GM19043 (cell line): Measurements from ENCODE around the gene TMEM181.
"Not testable (repeated sequence)": the region's sequence is repeated elsewhere in the genome, so short reads cannot be mapped to it uniquely, and the experiment has no call there.

ENCODE experiments used
- ATAC-seq: cut with Tn5 transposase; IDR thresholded peaks from one replicate; pipeline ENCODE4 v1.9.1; 2021; ENCODE audit warnings: low read depth; ENCODE audit not compliant: unreplicated experiment

TMEM181 gene

DNA sequence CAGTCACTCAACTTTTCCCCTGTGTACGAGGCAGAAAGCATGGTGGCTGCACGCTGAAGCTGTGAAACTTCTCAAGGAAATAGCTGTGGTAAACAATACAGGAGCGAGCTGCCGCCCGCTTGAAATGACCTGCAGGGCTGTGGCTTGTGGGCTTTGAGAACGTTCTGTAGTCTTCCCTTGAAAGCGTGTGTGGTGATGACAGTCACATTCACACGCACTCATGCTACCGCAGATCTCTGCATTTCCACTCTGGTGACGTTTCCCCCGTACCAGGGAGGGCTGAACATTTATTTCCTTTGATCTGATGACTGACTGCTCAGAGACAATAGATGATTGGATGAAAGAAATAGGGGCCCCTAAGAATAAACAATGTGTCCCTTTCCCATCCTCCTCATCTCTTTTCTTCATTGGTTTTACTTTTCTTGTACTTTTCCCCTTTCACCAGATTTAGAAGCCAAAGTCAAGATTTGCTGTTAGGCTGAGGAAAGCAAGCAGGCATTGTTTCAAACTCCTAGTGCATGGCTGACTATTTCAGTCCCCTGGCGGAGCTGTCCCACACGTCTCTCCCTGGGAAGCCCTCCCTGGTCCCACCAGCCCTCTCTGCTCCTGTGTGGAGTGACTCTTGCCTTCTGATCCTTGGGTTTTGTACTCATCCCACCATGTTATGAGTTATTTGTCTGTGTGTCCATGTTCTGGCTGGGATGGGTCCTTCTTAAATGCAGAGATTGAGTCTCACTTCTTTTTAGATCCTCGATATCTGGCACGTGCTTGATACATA is 93.9 kb downstream of the TMEM181 start:
- ATAC-seq = peak; percentile 48

DNA sequence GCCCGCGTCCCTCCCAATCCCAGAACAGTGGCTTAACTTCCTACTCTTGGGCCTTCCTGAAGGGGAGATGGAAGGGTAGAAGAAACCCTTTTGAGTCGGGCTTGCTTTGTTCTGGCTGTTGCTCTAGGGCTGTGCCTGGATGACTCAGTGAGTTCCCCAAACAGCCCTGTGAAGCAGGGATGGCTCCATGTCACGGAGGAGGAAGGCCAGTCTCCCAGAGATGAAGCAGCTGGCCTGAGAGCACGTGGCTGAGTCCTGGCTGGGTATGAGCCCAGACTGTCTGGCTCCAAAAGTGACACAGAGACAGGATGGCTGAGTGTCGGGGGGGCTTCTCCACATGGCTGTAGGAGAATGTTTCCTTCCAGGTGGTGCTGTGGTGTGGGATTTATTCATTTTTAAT is 94.6 kb downstream of the TMEM181 start:
- no peak for ATAC-seq

- ATAC-seq = no peak
Observed at GRCh38 chr6:158654960-158655489, 95.1 kb downstream of the TMEM181 start.

- no peak for ATAC-seq
Observed at GRCh38 chr6:158655569-158656450, 95.9 kb downstream of the TMEM181 start.

DNA sequence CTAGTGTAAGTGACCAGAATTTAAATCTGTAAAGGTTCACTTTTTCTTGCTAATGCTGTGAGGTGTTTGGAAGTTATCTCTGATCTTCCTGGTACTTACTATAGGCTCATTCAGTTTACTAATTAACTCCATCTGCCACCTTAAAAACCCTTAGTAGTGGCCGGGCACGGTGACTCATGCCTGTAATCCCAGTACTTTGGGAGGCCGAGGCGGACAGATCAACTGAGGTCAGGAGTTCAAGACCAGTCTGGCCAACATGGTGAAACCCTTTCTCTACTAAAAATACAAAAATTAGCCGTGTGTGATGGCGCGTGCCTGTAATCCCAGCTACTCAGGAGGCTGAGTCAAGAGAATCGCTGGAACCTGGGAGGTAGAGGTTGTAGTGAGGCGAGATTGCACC is 97.1 kb downstream of the TMEM181 start:
- not testable (repeated sequence) for ATAC-seq

GRCh38 chr6:158660333-158660754 is 100.5 kb downstream of the TMEM181 start:
- ATAC-seq = no peak

DNA sequence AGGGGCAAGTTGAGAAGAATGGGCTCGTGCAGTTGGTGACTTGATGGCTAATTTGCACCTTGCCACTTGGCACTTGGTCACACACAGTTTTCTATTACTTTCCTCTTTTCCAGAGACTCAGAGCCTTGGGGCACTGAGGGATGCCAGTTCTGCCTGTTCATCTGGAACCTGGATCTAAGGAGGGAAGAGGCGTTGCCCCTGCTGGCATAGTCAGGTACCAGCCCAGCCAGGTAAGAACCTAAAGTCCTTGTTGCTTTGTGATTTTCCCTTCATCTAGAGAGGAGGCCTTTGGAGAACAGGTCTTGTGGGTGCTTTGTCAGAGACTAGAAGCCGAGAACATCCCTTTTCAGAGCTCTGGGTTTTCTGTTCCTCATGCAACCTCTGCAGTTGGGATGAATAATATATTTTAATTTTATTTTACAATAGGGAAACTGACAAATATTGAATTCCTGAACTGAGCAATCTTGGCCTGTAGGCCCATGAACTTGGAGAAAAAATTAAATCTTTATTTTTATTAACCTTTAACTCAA is 101.3 kb downstream of the TMEM181 start:
- no peak for ATAC-seq

- no peak for ATAC-seq
Observed at GRCh38 chr6:158662607-158662953, 102.7 kb downstream of the TMEM181 start.

DNA sequence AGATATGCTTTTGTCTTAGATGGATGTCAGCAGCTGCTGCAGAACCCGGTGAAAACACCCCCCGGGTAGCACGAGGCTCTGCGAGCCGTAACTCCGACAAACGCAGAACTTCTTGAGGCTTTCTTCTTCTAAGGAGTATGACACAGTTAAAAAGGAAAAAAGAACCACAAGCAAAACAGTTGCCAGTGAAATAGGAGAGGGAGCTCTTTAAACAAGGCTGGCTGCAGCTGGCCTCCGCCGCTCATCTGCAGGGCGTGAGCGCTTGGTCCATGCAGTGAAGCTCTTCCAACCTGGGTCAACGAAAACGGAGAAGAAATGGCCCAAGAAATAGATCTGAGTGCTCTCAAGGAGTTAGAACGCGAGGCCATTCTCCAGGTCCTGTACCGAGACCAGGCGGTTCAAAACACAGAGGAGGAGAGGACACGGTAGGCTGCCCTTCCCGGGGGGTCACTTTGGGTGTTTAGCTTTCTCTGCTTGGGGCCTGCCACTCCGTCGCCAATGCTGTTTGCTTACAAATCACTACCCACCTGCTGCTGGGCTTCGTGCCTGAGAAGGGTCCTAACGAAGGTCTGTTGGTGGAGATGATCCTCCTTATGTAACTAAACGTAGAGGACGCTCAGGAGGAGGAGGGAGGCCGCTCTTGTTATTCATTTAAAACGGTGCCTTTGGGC is 103.2 kb downstream of the TMEM181 start:
- no peak for ATAC-seq

- ATAC-seq = no peak
Observed at GRCh38 chr6:158663625-158664165, 103.8 kb downstream of the TMEM181 start.

DNA sequence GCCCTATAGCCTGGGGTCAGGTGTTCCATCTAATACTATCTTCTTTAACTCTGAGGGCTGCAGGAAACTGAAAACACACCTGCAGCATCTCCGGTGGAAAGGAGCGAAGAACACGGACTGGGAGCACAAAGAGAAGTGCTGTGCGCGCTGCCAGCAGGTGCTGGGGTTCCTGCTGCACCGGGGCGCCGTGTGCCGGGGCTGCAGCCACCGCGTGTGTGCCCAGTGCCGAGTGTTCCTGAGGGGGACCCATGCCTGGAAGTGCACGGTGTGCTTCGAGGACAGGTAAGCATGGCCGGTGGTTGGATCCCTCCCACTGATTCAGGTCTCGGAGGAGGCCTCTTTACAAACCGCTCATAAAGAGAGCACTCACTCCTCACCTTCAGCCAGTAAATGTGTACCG is 105.4 kb downstream of the TMEM181 start:
- ATAC-seq = no peak

- no peak for ATAC-seq
Observed at GRCh38 chr6:158666628-158667359, 106.9 kb downstream of the TMEM181 start.

DNA sequence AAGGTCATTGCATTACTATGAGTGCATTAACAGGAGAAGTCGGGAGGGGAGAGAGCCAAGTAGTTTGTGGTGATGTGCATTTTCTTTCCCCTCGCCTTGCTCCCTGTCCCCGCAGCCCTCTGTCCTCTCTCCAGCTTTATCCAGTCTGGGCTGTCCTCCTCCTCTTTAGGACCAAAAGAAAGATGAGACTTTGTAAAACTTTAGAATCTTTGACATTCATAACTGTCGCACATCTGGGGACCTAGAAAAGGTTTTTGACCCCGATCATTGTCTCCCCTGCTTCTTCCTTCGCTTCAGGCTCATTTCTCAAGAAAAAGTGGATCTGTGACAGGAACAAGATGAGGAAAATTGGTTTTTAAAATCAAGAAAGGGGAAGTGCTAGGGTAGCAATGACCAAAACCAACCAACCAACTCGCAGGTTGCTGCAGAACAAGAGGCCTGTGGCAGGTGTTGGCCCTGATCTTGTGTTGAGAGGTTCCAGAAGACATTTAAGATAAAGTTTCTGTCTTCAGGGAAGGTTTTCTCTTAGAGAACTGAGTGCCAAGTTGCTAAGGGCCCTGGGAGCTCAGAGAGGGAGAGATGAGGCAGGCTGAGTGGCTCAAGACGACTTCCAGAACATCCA is 107.6 kb downstream of the TMEM181 start:
- ATAC-seq = no peak

DNA sequence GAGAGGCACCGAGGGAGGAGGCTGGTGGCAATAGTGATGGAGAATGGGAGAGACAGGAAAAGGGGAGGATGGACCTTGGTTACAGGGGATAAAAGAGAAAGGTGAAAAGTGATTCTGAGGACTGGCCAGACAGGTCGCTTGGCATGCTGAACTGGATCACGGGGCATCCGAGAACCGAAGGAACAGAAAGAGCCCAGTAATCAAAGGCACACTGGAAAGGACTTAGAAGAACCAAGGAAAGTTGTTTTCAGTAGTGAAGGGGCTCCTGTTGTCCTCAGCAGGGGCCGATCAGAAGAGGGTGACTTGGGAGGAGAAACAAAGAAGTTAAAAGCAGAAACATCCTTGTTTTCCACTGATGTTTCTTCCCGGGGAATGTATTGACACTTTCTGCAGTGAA is 108.8 kb downstream of the TMEM181 start:
- ATAC-seq = no peak

- no peak for ATAC-seq
Observed at GRCh38 chr6:158669145-158670035, 109.5 kb downstream of the TMEM181 start.

DNA sequence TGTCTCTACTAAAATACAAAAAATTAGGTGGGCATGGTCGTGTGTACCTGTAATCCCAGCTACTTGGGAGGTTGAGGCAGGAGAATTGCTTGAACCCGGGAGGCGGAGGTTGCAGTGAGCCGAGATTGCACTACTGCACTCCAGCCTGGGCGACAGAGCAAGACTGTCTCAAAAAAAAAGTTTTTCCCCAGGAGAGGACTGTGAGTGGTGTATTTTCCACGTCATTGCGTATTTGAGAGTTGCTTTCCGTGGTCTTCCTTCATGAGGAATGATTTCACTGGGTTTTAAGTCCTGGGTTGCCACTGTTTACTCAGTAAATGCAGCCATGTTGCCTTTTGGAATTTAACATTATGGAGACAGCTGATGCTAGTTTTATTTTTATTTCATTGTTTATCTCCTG is 112.2 kb downstream of the TMEM181 start:
- not testable (repeated sequence) for ATAC-seq

GRCh38 chr6:158672726-158673125 is 112.8 kb downstream of the TMEM181 start:
- no peak for ATAC-seq

DNA sequence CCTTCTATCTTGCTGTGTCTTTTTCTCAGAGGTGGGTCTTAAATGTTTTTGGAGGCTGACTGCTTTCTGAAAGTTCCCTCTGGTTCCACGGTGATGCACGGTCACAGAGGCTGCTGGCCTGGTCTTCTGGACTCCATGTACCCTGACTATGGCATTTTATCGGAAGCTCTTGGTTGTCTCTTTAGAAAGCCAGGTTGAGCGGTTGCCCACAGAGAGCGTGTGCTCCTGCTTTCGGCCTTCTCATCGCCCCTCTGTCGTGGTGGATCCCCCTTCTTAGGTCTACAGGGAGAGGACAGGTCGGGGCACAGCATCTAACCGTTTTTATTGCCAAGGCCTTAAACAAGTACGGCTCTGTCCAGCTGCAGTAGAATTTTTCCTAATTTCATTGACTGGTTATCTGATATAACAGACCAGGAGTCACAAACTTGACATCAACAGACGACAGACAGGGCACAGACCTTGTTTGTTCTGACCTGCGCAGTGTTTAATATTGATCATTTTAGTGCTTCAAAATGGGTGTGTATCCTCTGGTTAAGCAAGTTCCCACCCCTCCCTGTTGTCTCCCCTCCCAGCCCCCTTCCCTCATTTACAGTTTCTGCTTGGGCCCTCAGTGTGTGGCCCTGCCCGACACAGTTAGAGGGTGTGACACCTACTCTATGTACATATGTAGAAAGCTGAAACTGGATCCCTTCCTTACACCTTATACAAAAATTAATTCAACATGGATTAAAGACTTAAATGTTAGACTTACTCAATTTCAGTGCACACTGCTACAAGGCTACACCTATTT is 114.6 kb downstream of the TMEM181 start:
- ATAC-seq = no peak
